ENCODE results near the gene PPIL1. TPM values are rescaled to one million over a fixed set of nuclear protein-coding genes. Genes with fewer than 3 reads are reported as not detected.

PPIL1 gene
- total and polyA plus RNA-seq, 10 of the 15 experiments (the other 5 are each of a cell fraction or from before 2014, with no cell fraction given): 39.5 to 95.8 (median 70.5) TPM

DNA sequence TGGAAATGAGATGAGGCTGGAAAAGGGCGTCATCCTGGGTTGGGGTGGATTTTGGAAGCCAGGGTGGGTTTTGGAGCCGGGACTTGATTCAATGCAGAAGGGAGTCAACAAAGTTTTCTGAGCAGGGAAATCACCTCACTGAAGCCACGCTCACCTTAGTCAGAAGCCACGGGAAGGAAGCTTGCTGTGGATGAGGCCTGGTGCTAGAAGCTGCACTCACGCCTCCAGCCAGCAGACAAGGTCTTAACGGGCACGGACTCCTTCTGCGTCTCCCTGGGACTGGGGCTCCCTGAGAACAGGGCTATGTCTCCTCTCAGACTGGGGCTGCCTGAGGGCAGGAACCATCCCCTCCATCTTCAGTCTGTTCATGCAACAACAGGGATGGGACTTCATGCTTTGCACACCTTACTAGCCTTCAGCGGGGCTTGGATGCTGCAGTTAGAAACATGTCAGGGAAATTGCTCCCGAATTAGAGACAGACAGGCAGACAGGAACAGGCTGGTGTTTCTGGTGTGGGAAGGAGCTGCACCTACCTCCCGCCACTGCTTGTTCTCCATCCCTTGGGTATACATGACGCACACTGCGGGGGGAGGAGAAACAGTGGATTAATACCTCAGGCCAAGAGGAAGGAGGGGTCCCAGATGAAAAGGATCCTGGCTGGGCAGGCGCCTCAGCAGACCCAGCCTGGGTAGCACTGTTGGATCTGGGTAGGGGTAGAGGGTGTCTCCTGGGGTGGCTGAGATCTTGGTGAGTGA is 52.8 kb downstream of the PPIL1 start:
- Histone ChIP-seq H2AFZ (ENCODE audit: control insufficient read depth, low read depth, low read length) (no peak overlapping the region), H3K79me2 (ENCODE audit: control insufficient read depth, insufficient read depth, low read length) (no peaks in the 10 kb centered on the region), H3K27ac (ENCODE audit: control insufficient read depth, insufficient read depth) (no peak overlapping the region), H3K27me3 (replicated peaks in 1 of 2; ENCODE audit: control insufficient read depth in 2 of 2, insufficient read depth in 2 of 2, low read length in 1 of 2) (no peaks in the 10 kb centered on the region), H4K20me1 (ENCODE audit: control insufficient read depth, insufficient read depth) (no peaks in the 10 kb centered on the region), H3K4me1 (ENCODE audit: control insufficient read depth, insufficient read depth, low read length) (no peaks in the 10 kb centered on the region), H3K36me3 (ENCODE audit: control insufficient read depth in 2 of 2, insufficient read depth in 2 of 2, low read length in 1 of 2) (no peaks in the 10 kb centered on the region), H3K9me3 (replicated peaks; ENCODE audit: control insufficient read depth, insufficient read depth, low read length) (no peaks in the 10 kb centered on the region), H3K4me2 (ENCODE audit: control insufficient read depth, insufficient read depth) (no peak overlapping the region), H3K9ac (ENCODE audit: control insufficient read depth, insufficient read depth, low read length) (no peak overlapping the region), H3K4me3 (no peak overlapping the region)
- WGBS (ENCODE audit: insufficient coverage, insufficient replicate concordance, low lambda C conversion rate, missing lambda C conversion rate): 53% methylated on average over 14 of the region's 14 CpGs
- POLR2A ChIA-PET: no interaction called here
- RAD21 ChIA-PET (ENCODE audit: unreplicated experiment): no interaction called here
- no peak for DNase-seq (ENCODE audit: low read depth, low spot score)
- no peak for ATAC-seq
- intact Hi-C loops (cut with micrococcal nuclease; ENCODE audit: unreplicated experiment) (no loop called here), in situ Hi-C loops (cut with MboI) (no loop called here)
- TF ChIP-seq MEF2B (IDR thresholded peaks at IDR 0.05; ENCODE audit: partially characterized antibody, poor library complexity, severe bottlenecking) (no peak), BRCA1 (IDR thresholded peaks at IDR 0.05; ENCODE audit: low read depth, low read length) (no peak), POLR2A (IDR thresholded peaks at IDR 0.05; ENCODE audit: low read depth, low read length) (no peak), TARDBP (IDR thresholded peaks at IDR 0.05; ENCODE audit: borderline replicate concordance) (no peak), ESRRA (IDR thresholded peaks at IDR 0.05; ENCODE audit: low read length) (no peak), POLR2AphosphoS5 (IDR thresholded peaks at IDR 0.05; ENCODE audit: low read length) (no peak), RUNX3 (IDR thresholded peaks at IDR 0.05; ENCODE audit: low read length) (no peak), YY1 (IDR thresholded peaks at IDR 0.05; ENCODE audit: low read depth, low read length) (no peak), SUZ12 (IDR thresholded peaks at IDR 0.05; ENCODE audit: unreplicated experiment) (no peak), CEBPB (IDR thresholded peaks at IDR 0.05; ENCODE audit: borderline replicate concordance in 1 of 2, low read depth in 2 of 2, low read length in 2 of 2) (no peak), IRF4 (IDR thresholded peaks at IDR 0.05; ENCODE audit: low read depth, low read length) (no peak), LARP7 (IDR thresholded peaks at IDR 0.05) (no peak), EP300 (IDR thresholded peaks at IDR 0.05; ENCODE audit: borderline replicate concordance in 1 of 2, control insufficient read depth in 1 of 2, low read depth in 2 of 2, low read length in 2 of 2) (no peak), TCF7 (IDR thresholded peaks at IDR 0.05; ENCODE audit: borderline replicate concordance) (no peak), CHD1 (IDR thresholded peaks at IDR 0.05; ENCODE audit: low read depth, low read length) (no peak), MTA2 (IDR thresholded peaks at IDR 0.05; ENCODE audit: low read depth) (no peak)
- TF ChIP-seq, protein P1, sequence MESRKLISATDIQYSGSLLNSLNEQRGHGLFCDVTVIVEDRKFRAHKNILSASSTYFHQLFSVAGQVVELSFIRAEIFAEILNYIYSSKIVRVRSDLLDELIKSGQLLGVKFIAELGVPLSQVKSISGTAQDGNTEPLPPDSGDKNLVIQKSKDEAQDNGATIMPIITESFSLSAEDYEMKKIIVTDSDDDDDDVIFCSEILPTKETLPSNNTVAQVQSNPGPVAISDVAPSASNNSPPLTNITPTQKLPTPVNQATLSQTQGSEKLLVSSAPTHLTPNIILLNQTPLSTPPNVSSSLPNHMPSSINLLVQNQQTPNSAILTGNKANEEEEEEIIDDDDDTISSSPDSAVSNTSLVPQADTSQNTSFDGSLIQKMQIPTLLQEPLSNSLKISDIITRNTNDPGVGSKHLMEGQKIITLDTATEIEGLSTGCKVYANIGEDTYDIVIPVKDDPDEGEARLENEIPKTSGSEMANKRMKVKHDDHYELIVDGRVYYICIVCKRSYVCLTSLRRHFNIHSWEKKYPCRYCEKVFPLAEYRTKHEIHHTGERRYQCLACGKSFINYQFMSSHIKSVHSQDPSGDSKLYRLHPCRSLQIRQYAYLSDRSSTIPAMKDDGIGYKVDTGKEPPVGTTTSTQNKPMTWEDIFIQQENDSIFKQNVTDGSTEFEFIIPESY (IDR thresholded peaks at IDR 0.05): no peak
- TF ChIP-seq, protein P2, sequence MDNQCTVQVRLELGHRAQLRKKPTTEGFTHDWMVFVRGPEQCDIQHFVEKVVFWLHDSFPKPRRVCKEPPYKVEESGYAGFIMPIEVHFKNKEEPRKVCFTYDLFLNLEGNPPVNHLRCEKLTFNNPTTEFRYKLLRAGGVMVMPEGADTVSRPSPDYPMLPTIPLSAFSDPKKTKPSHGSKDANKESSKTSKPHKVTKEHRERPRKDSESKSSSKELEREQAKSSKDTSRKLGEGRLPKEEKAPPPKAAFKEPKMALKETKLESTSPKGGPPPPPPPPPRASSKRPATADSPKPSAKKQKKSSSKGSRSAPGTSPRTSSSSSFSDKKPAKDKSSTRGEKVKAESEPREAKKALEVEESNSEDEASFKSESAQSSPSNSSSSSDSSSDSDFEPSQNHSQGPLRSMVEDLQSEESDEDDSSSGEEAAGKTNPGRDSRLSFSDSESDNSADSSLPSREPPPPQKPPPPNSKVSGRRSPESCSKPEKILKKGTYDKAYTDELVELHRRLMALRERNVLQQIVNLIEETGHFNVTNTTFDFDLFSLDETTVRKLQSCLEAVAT (IDR thresholded peaks at IDR 0.05): no peak
- TF ChIP-seq, protein P3, sequence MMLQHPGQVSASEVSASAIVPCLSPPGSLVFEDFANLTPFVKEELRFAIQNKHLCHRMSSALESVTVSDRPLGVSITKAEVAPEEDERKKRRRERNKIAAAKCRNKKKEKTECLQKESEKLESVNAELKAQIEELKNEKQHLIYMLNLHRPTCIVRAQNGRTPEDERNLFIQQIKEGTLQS (IDR thresholded peaks at IDR 0.05; ENCODE audit: borderline replicate concordance, extremely low read depth, low read depth, low read length): no peak
- CTCF ChIA-PET: no interaction called here
- BruUV-seq (replicated peaks): no TSS peak
- no peak for FAIRE-seq
- SMC1A ChIA-PET (ENCODE audit: uncharacterized antibody, unreplicated experiment): no interaction called here

Data from GM12878 (cell line).